K562 (cell line): ENCODE measurements around the gene CLVS2. TPM values are rescaled to one million over a fixed set of nuclear protein-coding genes. Genes with fewer than 3 reads are reported as not detected.

Source experiments
- ATAC-seq: fragments of 200-7000 bp; cut with Tn5 transposase; 3 replicates; pipeline ENCODE4 v1.9.1; 2020; ENCODE audit warnings: moderate library complexity
- BruUV-seq: library from RNA; stranded (reverse); fragments of 400-500 nt; replicated peaks from 2 replicates; lab custom pipeline; 2021; lab: Mats Ljungman, UMichigan
- CTCF ChIA-PET: fragments of 300-600 bp; formaldehyde crosslinking; extraction: SDS; loops from one replicate; lab custom pipeline; 2021; ENCODE audit warnings: low intra/inter-chr PET ratio; lab: Yijun Ruan, JAX
- POLR2A ChIA-PET: fragments of 300-600, 350-650 bp; sonication (Branson Sonifier 250); formaldehyde crosslinking; extraction: SDS; loops from one replicate; lab custom pipeline; 2021; ENCODE audit warnings: antibody characterized with exemption, inconsistent platforms; lab: Yijun Ruan, JAX
- DNase-seq, 4 experiments: peaks; one replicate each; pipeline versions ENCODE4 v3.0.0 to v3.0.0-alpha.2; 2011 to 2018; ENCODE audit warnings: low spot score in 3 of 4, mixed read lengths in 3 of 4; ENCODE audit errors: extremely low read depth in 1 of 4
- FAIRE-seq: peaks from 2 replicates; lab custom pipeline; 2011; peaks lifted over from hg19 to GRCh38; lab: Jason Lieb, UNC
- H2AFZ ChIP-seq: 2 replicates; pipeline ENCODE4 v1.6.0; 2011; ENCODE audit warnings: low read depth, low read length, control low read depth, inconsistent platforms
- H3K27ac ChIP-seq: fragments of 200-600 bp; 3 replicates; pipeline ENCODE4 v1.8.0; 2011; ENCODE audit warnings: low read depth, mild to moderate bottlenecking, control low read depth, inconsistent platforms, low read length, moderate library complexity, mixed read lengths; ENCODE audit errors: extremely low read depth
- H3K27me3 ChIP-seq, 2 experiments: fragments of 300-600 bp in 1 of 2; 2 replicates in 1 of 2; 3 replicates in 1 of 2; pipeline versions ENCODE4 v1.6.0 to v1.8.0; 2011; ENCODE audit warnings: inconsistent platforms in 2 of 2, low read length in 2 of 2, mild to moderate bottlenecking in 1 of 2, mixed read lengths in 1 of 2, moderate library complexity in 1 of 2; ENCODE audit not compliant: control insufficient read depth in 2 of 2, insufficient read depth in 2 of 2
- H3K36me3 ChIP-seq: fragments of 300-600 bp; 3 replicates; pipeline ENCODE4 v1.8.0; 2011; ENCODE audit warnings: mild to moderate bottlenecking, low read length, inconsistent platforms; ENCODE audit not compliant: control insufficient read depth, insufficient read depth
- H3K4me1 ChIP-seq, 2 experiments: fragments of 200-600 bp in 1 of 2; replicated peaks in 1 of 2; 2 replicates in 1 of 2; 3 replicates in 1 of 2; pipeline versions ENCODE4 v1.5.1 to v1.8.0; 2011; ENCODE audit warnings: inconsistent platforms in 2 of 2, low read length in 2 of 2, mild to moderate bottlenecking in 1 of 2, mixed read lengths in 1 of 2, moderate library complexity in 1 of 2; ENCODE audit not compliant: control insufficient read depth in 2 of 2, insufficient read depth in 2 of 2
- H3K4me2 ChIP-seq: 2 replicates; pipeline ENCODE4 v1.6.1; 2011; ENCODE audit warnings: low read length, control low read depth, inconsistent platforms, mixed read lengths; ENCODE audit not compliant: insufficient read depth
- H3K4me3 ChIP-seq: fragments of 200-600 bp; sonication (generic), shearing (Covaris generic); 2 replicates; pipeline ENCODE4 v1.5.1; 2016; ENCODE audit warnings: control low read depth, inconsistent platforms
- H3K79me2 ChIP-seq: fragments of 200-600 bp; 3 replicates; pipeline ENCODE4 v1.8.0; 2011; ENCODE audit warnings: low read length, inconsistent platforms; ENCODE audit not compliant: control insufficient read depth, insufficient read depth
- H3K9ac ChIP-seq, 2 experiments: 2 replicates each; pipeline versions ENCODE4 v1.6.0 to v1.6.1; 2011; ENCODE audit warnings: low read depth in 2 of 2, low read length in 2 of 2, control low read depth in 1 of 2, inconsistent platforms in 1 of 2, mild to moderate bottlenecking in 1 of 2, mixed read lengths in 1 of 2; ENCODE audit not compliant: insufficient read depth in 1 of 2
- H3K9me1 ChIP-seq: one replicate; pipeline ENCODE4 v1.6.0; 2011; ENCODE audit warnings: inconsistent platforms, mild to moderate bottlenecking, low read length, moderate library complexity; ENCODE audit not compliant: control insufficient read depth, insufficient read depth
- H3K9me3 ChIP-seq: replicated peaks from 2 replicates; pipeline ENCODE4 v1.5.1; 2011; ENCODE audit warnings: low read depth, low read length, inconsistent platforms; ENCODE audit not compliant: control insufficient read depth, insufficient read depth
- H4K20me1 ChIP-seq: replicated peaks from 2 replicates; pipeline ENCODE4 v1.6.1; 2011; ENCODE audit warnings: low read length, inconsistent platforms, mixed read lengths; ENCODE audit not compliant: control insufficient read depth, insufficient read depth
- STAT5B ChIP-seq: fragments of 250-450 bp; sonication (Bioruptor Pico); IDR thresholded peaks from 2 replicates; pipeline ENCODE4 v1.8.0; 2021; ENCODE audit warnings: mild to moderate bottlenecking, inconsistent platforms
- in situ Hi-C: fragments of 300-500 bp; cut with MboI; formaldehyde crosslinking; loops from 4 replicates; pipeline ENCODE4 v1.15.0; 2018; ENCODE audit warnings: inconsistent platforms, mixed read lengths
- intact Hi-C: fragments of 100-400 bp; cut with micrococcal nuclease; formaldehyde crosslinking; loops from 2 replicates; pipeline ENCODE4 v1.14.2; 2022
- polyA plus RNA-seq, 8 experiments: library from polyadenylated mRNA; depleted of rRNA in 4 of 8; stranded (reverse) in 5 of 8; unstranded in 3 of 8; fragments of >200 nt; fragmentation: Nextera tagmentation in 2 of 8; fragmentation: Illumina TruSeq in 1 of 8; extraction: Ambion mirVana in 2 of 8; extraction: Trizol in 1 of 8; gene quantifications; 2 replicates each; pipeline versions ENCODE4 v1.2.1 to v1.2.3, GENCODE V29; 2011 to 2014; ENCODE audit warnings: inconsistent platforms in 1 of 8, missing spikeins in 1 of 8
- total RNA-seq, 7 experiments: library from RNA; depleted of rRNA in 6 of 7; stranded (reverse); fragments of >200 nt in 6 of 7; fragmentation: Illumina TruSeq in 2 of 7; extraction: Trizol in 2 of 7; gene quantifications; 2 replicates each; pipeline versions ENCODE4 v1.2.1 to v1.2.3, GENCODE V29; 2011 to 2021; ENCODE audit warnings: low replicate concordance in 1 of 7
- TF ChIP-seq, protein P1 (sequence below), 2 experiments: IDR thresholded peaks; 2 replicates each; pipeline ENCODE4 v1.6.1; 2011; ENCODE audit warnings: borderline replicate concordance in 1 of 2, control low read depth in 1 of 2, low read depth in 1 of 2, low read length in 1 of 2, mild to moderate bottlenecking in 1 of 2, mixed read lengths in 1 of 2, moderate library complexity in 1 of 2; ENCODE audit not compliant: insufficient read depth in 1 of 2, insufficient read length in 1 of 2, poor library complexity in 1 of 2, severe bottlenecking in 1 of 2; ENCODE audit errors: extremely low read depth in 1 of 2
- TF ChIP-seq, protein P2 (sequence below): fragments of 250-450 bp; sonication (Bioruptor Pico); IDR thresholded peaks from 2 replicates; pipeline ENCODE4 v1.4.0; 2020; ENCODE audit warnings: borderline replicate concordance

CLVS2 gene
- total and polyA plus RNA-seq, 9 of the 15 experiments (the other 6 are each of a cell fraction or from before 2014, with no cell fraction given): 0.01 to 0.36 (median 0.03) TPM; not detected in 3

DNA sequence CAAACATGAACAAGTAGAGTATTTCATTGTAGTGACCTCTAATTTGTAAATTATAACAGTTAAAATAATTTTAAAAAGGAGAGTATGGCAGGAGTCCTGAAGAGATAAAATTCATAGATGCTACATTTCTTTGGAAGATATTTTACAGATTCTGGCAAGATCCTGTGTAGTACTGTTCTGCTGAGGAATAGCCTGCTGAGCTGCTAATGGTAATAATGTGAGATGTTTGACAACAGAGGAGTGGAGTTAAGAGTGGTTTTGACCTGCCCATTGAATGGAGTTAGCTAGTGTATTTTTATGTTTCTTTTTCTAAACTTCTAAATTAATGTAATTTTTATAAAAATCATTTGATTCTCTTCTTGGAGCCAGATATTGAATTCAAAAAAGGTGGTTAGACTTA, 11.8 kb downstream of the CLVS2 start:
- Histone ChIP-seq H3K9ac (no peak overlapping the region), H4K20me1 (no peaks in the 10 kb centered on the region), H3K9me3 (no peaks in the 10 kb centered on the region), H3K27me3 (no peaks in the 10 kb centered on the region), H3K79me2 (no peaks in the 10 kb centered on the region), H3K4me1 (no peaks in the 10 kb centered on the region), H2AFZ (no peak overlapping the region), H3K27ac (no peak overlapping the region), H3K4me2 (no peak overlapping the region), H3K36me3 (no peaks in the 10 kb centered on the region), H3K9me1 (no peaks in the 10 kb centered on the region), H3K4me3 (no peak overlapping the region)
- in situ Hi-C loops (no loop called here), intact Hi-C loops (no loop called here)
- POLR2A ChIA-PET: no interaction called here
- no TSS peak for BruUV-seq
- TF ChIP-seq STAT5B (CRISPR knock-in tag): no peak
- TF ChIP-seq, protein P1, sequence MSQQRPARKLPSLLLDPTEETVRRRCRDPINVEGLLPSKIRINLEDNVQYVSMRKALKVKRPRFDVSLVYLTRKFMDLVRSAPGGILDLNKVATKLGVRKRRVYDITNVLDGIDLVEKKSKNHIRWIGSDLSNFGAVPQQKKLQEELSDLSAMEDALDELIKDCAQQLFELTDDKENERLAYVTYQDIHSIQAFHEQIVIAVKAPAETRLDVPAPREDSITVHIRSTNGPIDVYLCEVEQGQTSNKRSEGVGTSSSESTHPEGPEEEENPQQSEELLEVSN (IDR thresholded peaks at IDR 0.05; ENCODE audit: borderline replicate concordance in 1 of 2, extremely low read depth in 1 of 2, insufficient read depth in 1 of 2, insufficient read length in 1 of 2, low read depth in 1 of 2, low read length in 1 of 2, poor library complexity in 1 of 2, severe bottlenecking in 1 of 2): no peak
- TF ChIP-seq, protein P2, sequence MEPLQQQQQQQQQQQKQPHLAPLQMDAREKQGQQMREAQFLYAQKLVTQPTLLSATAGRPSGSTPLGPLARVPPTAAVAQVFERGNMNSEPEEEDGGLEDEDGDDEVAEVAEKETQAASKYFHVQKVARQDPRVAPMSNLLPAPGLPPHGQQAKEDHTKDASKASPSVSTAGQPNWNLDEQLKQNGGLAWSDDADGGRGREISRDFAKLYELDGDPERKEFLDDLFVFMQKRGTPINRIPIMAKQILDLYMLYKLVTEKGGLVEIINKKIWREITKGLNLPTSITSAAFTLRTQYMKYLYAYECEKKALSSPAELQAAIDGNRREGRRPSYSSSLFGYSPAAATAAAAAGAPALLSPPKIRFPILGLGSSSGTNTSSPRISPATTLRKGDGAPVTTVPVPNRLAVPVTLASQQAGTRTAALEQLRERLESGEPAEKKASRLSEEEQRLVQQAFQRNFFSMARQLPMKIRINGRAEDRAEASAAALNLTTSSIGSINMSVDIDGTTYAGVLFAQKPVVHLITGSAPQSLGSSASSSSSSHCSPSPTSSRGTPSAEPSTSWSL (CRISPR knock-in tag): no peak
- FAIRE-seq: no peak
- CTCF ChIA-PET: no interaction called here
- ATAC-seq: no peak
- DNase-seq: no peak
